GM12872 (cell line): ENCODE measurements around the gene HABP4.

Experiments used
- CTCF ChIP-seq: IDR thresholded peaks from 3 replicates; pipeline ENCODE4 v1.5.1; 2011; ENCODE audit warnings: low read depth, mild to moderate bottlenecking, low read length, moderate library complexity; ENCODE audit not compliant: insufficient read depth

Gene HABP4

GRCh38 chr9:96425500-96426169 lies 24.3 kb upstream of the HABP4 start:
- TF ChIP-seq CTCF = no peak

GRCh38 chr9:96429732-96430131 lies 20.2 kb upstream of the HABP4 start:
- TF ChIP-seq CTCF = no peak

- no peak for TF ChIP-seq CTCF
Observed at GRCh38 chr9:96430377-96430776, 19.6 kb upstream of the HABP4 start.

GRCh38 chr9:96435345-96435744 lies 14.6 kb upstream of the HABP4 start:
- no peak for TF ChIP-seq CTCF

GRCh38 chr9:96436063-96436455 lies 13.9 kb upstream of the HABP4 start:
- TF ChIP-seq CTCF = no peak

- TF ChIP-seq CTCF = no peak
Observed at GRCh38 chr9:96436456-96437126, 13.4 kb upstream of the HABP4 start.

- TF ChIP-seq CTCF = no peak
Observed at GRCh38 chr9:96437454-96437853, 12.5 kb upstream of the HABP4 start.
